ENCODE data around the gene ENTHD1.
"Not testable (repeated sequence)": the region's sequence is repeated elsewhere in the genome, so short reads cannot be mapped to it uniquely, and the experiment has no call there.

ENTHD1 gene

GRCh38 chr22:39896313-39896996 is 2.9 kb upstream of the ENTHD1 start:
- H3K36me3 ChIP-seq (ENCODE audit: control insufficient read depth in 1 of 2, insufficient read depth in 2 of 2, low read length in 2 of 2): no peaks in the 10 kb centered on the region
- no peak overlapping the region for H3K4me3 ChIP-seq (ENCODE audit: low read depth in 1 of 2, low read length in 2 of 2)
- H3K27me3 ChIP-seq (ENCODE audit: low read depth, low read length): no peaks in the 10 kb centered on the region
- no peaks in the 10 kb centered on the region for H3K4me1 ChIP-seq (ENCODE audit: control insufficient read depth in 1 of 2, insufficient read depth in 2 of 2, low read length in 2 of 2)
- H3K9me3 ChIP-seq (ENCODE audit: control insufficient read depth in 1 of 2, low read length in 2 of 2): no peaks in the 10 kb centered on the region
- H3K27ac ChIP-seq (ENCODE audit: low read length): no peak overlapping the region

GRCh38 chr22:39895682-39896081 is 2.1 kb upstream of the ENTHD1 start:
- no peaks in the 10 kb centered on the region for H3K9me3 ChIP-seq (ENCODE audit: control insufficient read depth in 1 of 2, low read length in 2 of 2)
- H3K27me3 ChIP-seq (ENCODE audit: low read depth, low read length): no peaks in the 10 kb centered on the region
- H3K4me1 ChIP-seq (ENCODE audit: control insufficient read depth in 1 of 2, insufficient read depth in 2 of 2, low read length in 2 of 2): no peaks in the 10 kb centered on the region
- no peak overlapping the region for H3K27ac ChIP-seq (ENCODE audit: low read length)
- H3K4me3 ChIP-seq (ENCODE audit: low read depth in 1 of 2, low read length in 2 of 2): no peak overlapping the region
- H3K36me3 ChIP-seq (ENCODE audit: control insufficient read depth in 1 of 2, insufficient read depth in 2 of 2, low read length in 2 of 2): no peaks in the 10 kb centered on the region

GRCh38 chr22:39894554-39895092 is 1.1 kb upstream of the ENTHD1 start:
- no peaks in the 10 kb centered on the region for H3K4me1 ChIP-seq (ENCODE audit: control insufficient read depth in 1 of 2, insufficient read depth in 2 of 2, low read length in 2 of 2)
- no peaks in the 10 kb centered on the region for H3K9me3 ChIP-seq (ENCODE audit: control insufficient read depth in 1 of 2, low read length in 2 of 2)
- H3K27me3 ChIP-seq (ENCODE audit: low read depth, low read length): no peaks in the 10 kb centered on the region
- no peak overlapping the region for H3K27ac ChIP-seq (ENCODE audit: low read length)
- H3K4me3 ChIP-seq (ENCODE audit: low read depth in 1 of 2, low read length in 2 of 2): no peak overlapping the region
- H3K36me3 ChIP-seq (ENCODE audit: control insufficient read depth in 1 of 2, insufficient read depth in 2 of 2, low read length in 2 of 2): no peaks in the 10 kb centered on the region

- not testable (repeated sequence) for H3K36me3 ChIP-seq (ENCODE audit: control insufficient read depth in 1 of 2, insufficient read depth in 2 of 2, low read length in 2 of 2); H3K4me3 ChIP-seq (ENCODE audit: low read depth in 1 of 2, low read length in 2 of 2); H3K27ac ChIP-seq (ENCODE audit: low read length); H3K27me3 ChIP-seq (ENCODE audit: low read depth, low read length); H3K4me1 ChIP-seq (ENCODE audit: control insufficient read depth in 1 of 2, insufficient read depth in 2 of 2, low read length in 2 of 2); H3K9me3 ChIP-seq (ENCODE audit: control insufficient read depth in 1 of 2, low read length in 2 of 2)
Measured at GRCh38 chr22:39889924-39890323, 3.6 kb downstream of the ENTHD1 start.

GRCh38 chr22:39883057-39883456 is 10.5 kb downstream of the ENTHD1 start:
- no peaks in the 10 kb centered on the region for H3K4me1 ChIP-seq (ENCODE audit: control insufficient read depth in 1 of 2, insufficient read depth in 2 of 2, low read length in 2 of 2)

GRCh38 chr22:39880722-39881121 is 12.8 kb downstream of the ENTHD1 start:
- no peaks in the 10 kb centered on the region for H3K9me3 ChIP-seq (ENCODE audit: control insufficient read depth in 1 of 2, low read length in 2 of 2)
- no peaks in the 10 kb centered on the region for H3K27me3 ChIP-seq (ENCODE audit: low read depth, low read length)

More at GRCh38 chr22:39883057-39883456, 10.5 kb downstream of the ENTHD1 start:
- no peaks in the 10 kb centered on the region for H3K27me3 ChIP-seq (ENCODE audit: low read depth, low read length)
- no peak overlapping the region for H3K27ac ChIP-seq (ENCODE audit: low read length)
- no peak overlapping the region for H3K4me3 ChIP-seq (ENCODE audit: low read depth in 1 of 2, low read length in 2 of 2)
- no peaks in the 10 kb centered on the region for H3K36me3 ChIP-seq (ENCODE audit: control insufficient read depth in 1 of 2, insufficient read depth in 2 of 2, low read length in 2 of 2)
- no peaks in the 10 kb centered on the region for H3K9me3 ChIP-seq (ENCODE audit: control insufficient read depth in 1 of 2, low read length in 2 of 2)

GRCh38 chr22:39877079-39877845 is 16.3 kb downstream of the ENTHD1 start:
- no peak overlapping the region for H3K27ac ChIP-seq (ENCODE audit: low read length)
- H3K4me3 ChIP-seq (ENCODE audit: low read depth in 1 of 2, low read length in 2 of 2): no peak overlapping the region
- H3K9me3 ChIP-seq (ENCODE audit: control insufficient read depth in 1 of 2, low read length in 2 of 2): no peaks in the 10 kb centered on the region
- H3K4me1 ChIP-seq (ENCODE audit: control insufficient read depth in 1 of 2, insufficient read depth in 2 of 2, low read length in 2 of 2): no peaks in the 10 kb centered on the region
- no peaks in the 10 kb centered on the region for H3K36me3 ChIP-seq (ENCODE audit: control insufficient read depth in 1 of 2, insufficient read depth in 2 of 2, low read length in 2 of 2)
- H3K27me3 ChIP-seq (ENCODE audit: low read depth, low read length): no peaks in the 10 kb centered on the region

More at GRCh38 chr22:39880722-39881121, 12.8 kb downstream of the ENTHD1 start:
- no peak overlapping the region for H3K27ac ChIP-seq (ENCODE audit: low read length)
- H3K36me3 ChIP-seq (ENCODE audit: control insufficient read depth in 1 of 2, insufficient read depth in 2 of 2, low read length in 2 of 2): no peaks in the 10 kb centered on the region
- no peak overlapping the region for H3K4me3 ChIP-seq (ENCODE audit: low read depth in 1 of 2, low read length in 2 of 2)
- H3K4me1 ChIP-seq (ENCODE audit: control insufficient read depth in 1 of 2, insufficient read depth in 2 of 2, low read length in 2 of 2): no peaks in the 10 kb centered on the region

GRCh38 chr22:39875176-39875885 is 18.2 kb downstream of the ENTHD1 start:
- H3K4me1 ChIP-seq (ENCODE audit: control insufficient read depth in 1 of 2, insufficient read depth in 2 of 2, low read length in 2 of 2); H3K27me3 ChIP-seq (ENCODE audit: low read depth, low read length); H3K36me3 ChIP-seq (ENCODE audit: control insufficient read depth in 1 of 2, insufficient read depth in 2 of 2, low read length in 2 of 2); H3K4me3 ChIP-seq (ENCODE audit: low read depth in 1 of 2, low read length in 2 of 2); H3K9me3 ChIP-seq (ENCODE audit: control insufficient read depth in 1 of 2, low read length in 2 of 2); H3K27ac ChIP-seq (ENCODE audit: low read length): not testable (repeated sequence)

GRCh38 chr22:39873965-39874364 is 19.6 kb downstream of the ENTHD1 start:
- H3K27ac ChIP-seq (ENCODE audit: low read length): no peak overlapping the region
- no peaks in the 10 kb centered on the region for H3K27me3 ChIP-seq (ENCODE audit: low read depth, low read length)

GRCh38 chr22:39872548-39872947 is 21.0 kb downstream of the ENTHD1 start:
- Histone ChIP-seq H3K36me3 (ENCODE audit: control insufficient read depth in 1 of 2, insufficient read depth in 2 of 2, low read length in 2 of 2) (no peaks in the 10 kb centered on the region), H3K27ac (ENCODE audit: low read length) (no peak overlapping the region), H3K4me1 (ENCODE audit: control insufficient read depth in 1 of 2, insufficient read depth in 2 of 2, low read length in 2 of 2) (no peaks in the 10 kb centered on the region), H3K4me3 (ENCODE audit: low read depth in 1 of 2, low read length in 2 of 2) (no peak overlapping the region), H3K9me3 (ENCODE audit: control insufficient read depth in 1 of 2, low read length in 2 of 2) (no peaks in the 10 kb centered on the region), H3K27me3 (ENCODE audit: low read depth, low read length) (no peaks in the 10 kb centered on the region)

More at GRCh38 chr22:39873965-39874364, 19.6 kb downstream of the ENTHD1 start:
- Histone ChIP-seq H3K36me3 (ENCODE audit: control insufficient read depth in 1 of 2, insufficient read depth in 2 of 2, low read length in 2 of 2) (no peaks in the 10 kb centered on the region), H3K4me1 (ENCODE audit: control insufficient read depth in 1 of 2, insufficient read depth in 2 of 2, low read length in 2 of 2) (no peaks in the 10 kb centered on the region), H3K4me3 (ENCODE audit: low read depth in 1 of 2, low read length in 2 of 2) (no peak overlapping the region), H3K9me3 (ENCODE audit: control insufficient read depth in 1 of 2, low read length in 2 of 2) (no peaks in the 10 kb centered on the region)

Measured in muscle layer of duodenum (tissue), 2 donors.